ENCODE results near the gene TAF11.

The TAF11 gene

DNA sequence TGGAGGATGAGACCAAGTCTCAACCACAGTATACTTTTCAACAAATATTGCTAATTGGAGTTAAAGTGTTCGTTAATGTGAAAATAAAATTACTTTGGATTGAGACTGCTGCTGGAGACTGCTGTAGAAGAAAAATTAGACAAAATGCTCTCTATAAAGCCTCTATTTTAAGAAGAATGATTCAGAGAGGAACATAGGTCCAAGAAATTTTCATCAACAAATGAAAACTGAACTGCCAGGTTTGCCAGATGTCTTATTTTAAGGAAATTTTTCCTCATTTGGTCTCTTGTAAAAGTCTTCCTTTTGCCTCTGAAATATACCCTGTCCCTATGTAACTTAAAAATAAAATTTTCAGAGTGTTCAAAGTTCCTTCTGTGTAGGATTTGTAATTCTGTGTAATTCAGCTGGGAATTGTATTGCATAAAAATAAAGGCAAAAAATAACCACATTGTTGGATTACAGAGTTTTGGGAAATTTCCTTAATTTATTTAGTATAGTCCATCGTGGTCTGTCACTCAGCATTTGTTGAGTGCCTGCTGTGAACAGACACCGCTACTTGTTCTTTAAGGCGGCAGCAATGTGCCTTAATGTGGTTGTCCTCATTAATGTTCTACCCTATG lies 28.6 kb upstream of the TAF11 start:
- H3K4me3 ChIP-seq (ENCODE audit: low read depth, low read length): no peak overlapping the region
- TF ChIP-seq CTCF (IDR thresholded peaks at IDR 0.05; ENCODE audit: insufficient read depth, low read depth, low read length, missing control alignments): no peak
- DNase-seq (ENCODE audit: low read depth): no peak

DNA sequence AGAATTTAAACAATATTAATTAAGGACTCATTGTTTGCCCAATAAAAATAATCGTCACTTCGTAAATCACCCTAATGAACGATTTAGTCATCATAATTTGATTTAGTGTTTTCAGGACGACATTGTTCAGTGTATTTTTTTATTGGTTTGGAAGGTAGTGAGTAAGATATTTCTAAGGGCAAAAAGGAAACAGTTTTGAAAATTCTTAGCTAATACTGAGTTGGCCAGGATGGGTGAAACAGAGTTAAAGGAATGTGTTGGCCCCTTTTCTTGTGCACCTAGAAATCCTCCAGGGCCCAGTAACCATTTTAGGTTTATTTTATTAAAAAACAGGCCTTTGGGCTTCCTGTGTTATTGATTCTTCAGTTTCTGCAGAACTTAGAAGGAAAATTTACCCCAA lies 26.5 kb upstream of the TAF11 start:
- no peak for DNase-seq (ENCODE audit: low read depth)
- TF ChIP-seq CTCF (IDR thresholded peaks at IDR 0.05; ENCODE audit: insufficient read depth, low read depth, low read length, missing control alignments): no peak
- H3K4me3 ChIP-seq (ENCODE audit: low read depth, low read length): no peak overlapping the region

DNA sequence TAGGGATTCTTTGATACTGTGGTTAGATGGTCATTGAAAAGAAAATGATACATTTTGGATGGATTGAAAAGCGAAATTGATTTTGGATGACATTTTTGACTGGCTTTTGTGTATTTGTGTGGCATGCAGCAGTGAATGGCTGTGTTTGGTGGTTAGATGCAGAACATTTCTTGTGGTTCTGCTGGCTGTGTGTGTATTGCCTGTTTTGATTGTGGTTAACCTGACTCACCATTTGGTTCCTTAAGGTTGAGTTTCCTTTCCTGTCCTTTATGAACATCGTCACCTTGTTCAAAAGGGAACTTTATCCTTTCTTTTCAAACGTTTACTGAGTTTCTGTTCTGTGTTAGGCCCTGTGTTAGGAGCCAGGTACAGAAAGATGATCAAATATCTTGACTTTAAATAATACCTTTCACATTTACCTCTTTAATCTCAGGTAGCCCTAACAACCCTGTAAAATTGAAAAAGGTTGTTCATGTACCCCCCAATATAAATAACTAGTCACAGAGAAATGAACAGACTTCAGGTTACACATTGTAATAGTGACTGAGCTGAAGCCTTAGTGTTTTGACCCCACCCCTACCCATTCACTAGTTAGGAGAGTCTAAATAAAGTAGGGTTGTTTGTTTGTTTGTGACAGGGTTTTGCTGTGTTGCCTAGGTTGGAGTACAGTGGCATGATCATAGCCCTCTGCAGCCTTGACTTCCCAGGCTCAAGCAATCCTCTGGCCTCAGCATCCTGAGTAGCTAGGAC lies 25.0 kb upstream of the TAF11 start:
- peak; percentile 76 for DNase-seq (ENCODE audit: low read depth)
- H3K4me3 ChIP-seq (ENCODE audit: low read depth, low read length): no peak overlapping the region
- TF ChIP-seq CTCF (IDR thresholded peaks at IDR 0.05; ENCODE audit: insufficient read depth, low read depth, low read length, missing control alignments): no peak

GRCh38 chr6:34911822-34912221 lies 24.0 kb upstream of the TAF11 start:
- no peak overlapping the region for H3K4me3 ChIP-seq (ENCODE audit: low read depth, low read length)
- DNase-seq (ENCODE audit: low read depth): no peak
- no peak for TF ChIP-seq CTCF (IDR thresholded peaks at IDR 0.05; ENCODE audit: insufficient read depth, low read depth, low read length, missing control alignments)

- DNase-seq (ENCODE audit: low read depth): no peak
- H3K4me3 ChIP-seq (ENCODE audit: low read depth, low read length): no peak overlapping the region
- no peak for TF ChIP-seq CTCF (IDR thresholded peaks at IDR 0.05; ENCODE audit: insufficient read depth, low read depth, low read length, missing control alignments)
Observed at GRCh38 chr6:34909320-34909883, 21.6 kb upstream of the TAF11 start.

GRCh38 chr6:34908194-34908593 lies 20.4 kb upstream of the TAF11 start:
- TF ChIP-seq CTCF (IDR thresholded peaks at IDR 0.05; ENCODE audit: insufficient read depth, low read depth, low read length, missing control alignments): no peak
- DNase-seq (ENCODE audit: low read depth): no peak
- no peak overlapping the region for H3K4me3 ChIP-seq (ENCODE audit: low read depth, low read length)
